Activated T-cell treated with anti-CD3 and anti-CD28 coated beads for 1 hour (primary cell): ENCODE measurements around the gene PKN1.

Experiments
- DNase-seq: peaks from one replicate; pipeline ENCODE4 v3.0.0-alpha.2; 2020; ENCODE audit warnings: low read depth

The PKN1 gene

DNA sequence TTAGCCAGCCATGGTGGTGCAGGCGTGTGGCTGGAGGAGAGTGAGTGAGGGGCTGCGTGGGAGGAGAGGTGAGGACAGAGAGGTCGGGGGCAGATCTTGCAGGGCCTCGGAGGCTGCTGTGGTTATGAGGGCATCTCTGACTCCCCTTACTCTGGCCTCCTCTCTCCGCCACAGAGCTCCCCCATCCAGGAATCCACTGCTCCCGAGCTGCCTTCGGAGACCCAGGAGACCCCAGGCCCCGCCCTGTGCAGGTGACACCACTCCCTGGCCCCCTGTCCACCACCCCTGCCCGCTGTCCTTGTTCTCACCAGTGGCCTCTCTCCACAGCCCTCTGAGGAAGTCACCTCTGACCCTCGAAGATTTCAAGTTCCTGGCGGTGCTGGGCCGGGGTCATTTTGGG, 34.3 kb downstream of the PKN1 start:
- no peak for DNase-seq

DNA sequence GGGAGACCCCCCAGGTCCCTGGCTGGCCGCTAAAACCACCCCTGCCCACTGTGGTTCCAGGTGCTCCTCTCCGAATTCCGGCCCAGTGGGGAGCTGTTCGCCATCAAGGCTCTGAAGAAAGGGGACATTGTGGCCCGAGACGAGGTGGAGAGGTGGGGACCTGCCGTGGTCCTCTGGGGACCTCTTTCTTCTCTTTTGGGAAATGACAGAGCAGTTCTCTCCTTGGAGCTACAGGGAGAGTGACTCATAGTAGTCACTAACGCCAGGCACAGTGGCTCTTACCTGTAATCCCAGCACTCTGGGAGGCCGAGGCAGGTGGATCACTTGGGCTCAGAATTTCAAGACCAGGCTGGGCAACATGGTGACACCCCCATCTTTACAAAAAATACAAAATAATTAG, 34.7 kb downstream of the PKN1 start:
- DNase-seq: no peak

DNA sequence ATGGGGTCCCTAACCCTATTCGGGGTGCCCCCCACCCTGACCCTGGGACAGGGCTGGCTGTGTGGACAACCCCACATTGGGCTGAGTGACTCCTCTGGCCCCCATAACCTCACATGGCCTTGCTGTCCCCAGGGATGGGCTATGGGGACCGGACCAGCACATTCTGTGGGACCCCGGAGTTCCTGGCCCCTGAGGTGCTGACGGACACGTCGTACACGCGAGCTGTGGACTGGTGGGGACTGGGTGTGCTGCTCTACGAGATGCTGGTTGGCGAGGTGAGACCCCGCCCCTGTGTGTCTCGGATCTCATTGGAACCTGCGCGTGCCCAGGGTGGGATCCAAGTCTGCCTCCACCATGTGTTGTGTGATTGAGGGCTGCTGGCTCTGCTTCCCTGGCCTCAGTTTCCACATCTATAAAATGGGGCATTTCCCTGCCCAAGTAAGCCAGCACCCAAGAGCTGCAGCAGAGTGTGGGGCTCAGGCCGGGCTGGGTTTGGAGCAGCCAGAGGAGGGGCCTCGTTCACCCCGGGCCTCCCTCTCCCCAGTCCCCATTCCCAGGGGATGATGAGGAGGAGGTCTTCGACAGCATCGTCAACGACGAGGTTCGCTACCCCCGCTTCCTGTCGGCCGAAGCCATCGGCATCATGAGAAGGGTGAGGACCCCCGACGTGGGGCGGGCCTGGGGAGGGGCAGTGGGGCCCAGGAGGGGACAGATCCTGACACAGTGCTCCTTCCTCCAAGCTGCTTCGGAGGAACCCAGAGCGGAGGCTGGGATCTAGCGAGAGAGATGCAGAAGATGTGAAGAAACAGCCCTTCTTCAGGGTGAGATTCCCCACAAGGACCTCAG, 37.1 kb downstream of the PKN1 start:
- no peak for DNase-seq

DNA sequence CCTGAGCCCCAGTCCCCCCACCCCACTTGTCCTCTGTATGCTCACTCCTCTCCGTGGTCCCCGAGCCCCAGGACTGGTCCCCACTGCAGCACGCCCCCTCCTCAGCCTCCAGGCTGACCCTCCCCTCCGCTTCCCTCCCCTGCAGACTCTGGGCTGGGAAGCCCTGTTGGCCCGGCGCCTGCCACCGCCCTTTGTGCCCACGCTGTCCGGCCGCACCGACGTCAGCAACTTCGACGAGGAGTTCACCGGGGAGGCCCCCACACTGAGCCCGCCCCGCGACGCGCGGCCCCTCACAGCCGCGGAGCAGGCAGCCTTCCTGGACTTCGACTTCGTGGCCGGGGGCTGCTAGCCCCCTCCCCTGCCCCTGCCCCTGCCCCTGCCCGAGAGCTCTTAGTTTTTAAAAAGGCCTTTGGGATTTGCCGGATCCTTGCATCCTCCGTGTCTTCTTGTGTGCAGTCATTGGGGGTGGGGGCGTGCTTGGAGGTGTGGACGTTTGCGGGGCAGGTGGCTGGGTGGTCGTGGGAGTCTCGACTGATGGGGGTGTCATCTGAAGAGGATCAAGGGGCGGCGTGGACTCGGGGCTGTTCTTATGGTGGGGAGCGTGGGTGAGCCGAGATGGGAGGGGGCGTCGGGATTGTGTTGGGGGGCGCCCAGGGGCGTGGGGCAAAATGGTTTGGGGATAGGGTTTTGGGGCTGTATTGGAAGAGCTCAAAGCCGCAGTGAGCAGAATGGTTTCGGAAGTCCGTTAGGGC, 38.5 kb downstream of the PKN1 start:
- DNase-seq: no peak

DNA sequence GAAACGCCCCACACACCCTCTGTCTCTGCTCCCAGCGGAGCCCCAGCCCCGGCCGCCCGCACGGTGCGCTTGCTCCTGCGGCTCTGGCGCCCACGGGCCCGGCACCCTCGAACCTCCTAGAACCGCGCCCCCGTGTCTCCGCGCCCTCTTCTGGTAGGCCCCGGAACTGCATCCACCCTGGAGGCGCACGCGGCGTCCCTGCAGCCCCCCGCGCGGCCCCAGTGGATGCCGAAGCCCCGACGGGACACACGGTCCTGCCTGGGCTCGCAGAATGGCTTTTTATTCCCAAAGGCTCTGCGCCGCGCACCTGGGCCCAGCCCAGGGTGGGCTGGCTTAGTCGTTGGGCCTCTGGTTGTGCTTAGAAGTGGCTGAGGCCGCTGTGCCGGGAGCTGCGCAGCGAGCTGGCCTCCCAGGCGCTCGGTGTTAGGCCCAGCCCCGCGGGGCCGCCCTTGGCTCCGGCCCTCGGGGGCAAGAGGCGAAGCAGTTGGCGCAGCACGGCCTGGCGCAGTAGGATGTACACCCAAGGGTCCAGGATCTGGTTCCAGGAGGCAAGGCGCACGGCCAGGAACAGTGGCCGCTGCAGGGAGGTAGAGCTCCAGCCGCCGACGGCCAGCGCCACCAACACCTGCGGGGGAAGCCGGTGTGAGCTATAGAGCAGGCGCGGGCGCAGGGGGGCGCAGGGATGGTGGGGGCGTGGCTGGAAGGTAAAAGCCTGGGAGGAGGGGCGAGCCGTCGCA, 39.3 kb downstream of the PKN1 start:
- peak; percentile 86 for DNase-seq

DNA sequence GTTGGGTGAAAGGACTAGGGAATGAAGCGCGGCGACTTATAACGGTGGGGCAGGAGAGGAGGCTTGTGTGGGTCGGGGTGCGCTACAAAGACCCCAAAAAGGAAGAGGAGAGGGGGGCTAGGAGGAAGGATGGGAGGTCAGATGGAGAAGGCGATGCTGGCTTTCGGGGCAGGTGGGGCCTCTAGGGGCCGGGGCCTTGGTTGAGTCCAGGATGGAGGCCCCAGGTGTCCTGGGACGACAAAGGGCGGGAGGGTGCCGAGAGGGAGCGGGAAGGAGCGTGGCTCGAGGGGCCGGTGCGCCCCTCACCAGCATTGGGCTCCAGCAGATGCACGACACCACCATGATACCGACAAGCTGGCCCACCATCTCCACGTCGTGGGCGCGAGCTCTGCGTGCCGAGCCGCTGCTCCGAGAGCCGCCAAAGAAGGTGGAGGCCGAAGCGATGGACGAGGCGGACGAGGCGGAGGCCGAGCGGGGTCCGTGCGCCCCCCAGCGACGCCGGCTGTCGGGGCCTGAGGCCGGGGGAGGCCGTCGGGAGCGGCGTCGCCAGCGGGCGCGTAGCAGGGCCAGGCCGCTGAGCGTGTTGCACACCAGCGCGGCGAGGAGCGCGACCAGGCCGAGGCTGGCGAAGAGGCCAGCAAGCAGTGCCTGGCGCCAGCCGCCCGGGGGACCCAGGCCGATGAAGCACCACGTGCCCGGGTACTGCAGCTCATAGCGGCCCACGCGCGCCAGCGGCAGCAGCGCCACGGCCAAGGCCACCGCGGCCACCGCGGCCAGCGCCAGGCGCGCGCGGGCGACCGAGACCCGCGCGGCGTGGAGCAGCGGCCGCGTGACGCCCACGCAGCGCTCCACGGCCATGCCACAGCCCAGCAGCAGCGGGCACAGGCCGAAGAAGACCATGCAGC, 40.2 kb downstream of the PKN1 start:
- DNase-seq: no peak

DNA sequence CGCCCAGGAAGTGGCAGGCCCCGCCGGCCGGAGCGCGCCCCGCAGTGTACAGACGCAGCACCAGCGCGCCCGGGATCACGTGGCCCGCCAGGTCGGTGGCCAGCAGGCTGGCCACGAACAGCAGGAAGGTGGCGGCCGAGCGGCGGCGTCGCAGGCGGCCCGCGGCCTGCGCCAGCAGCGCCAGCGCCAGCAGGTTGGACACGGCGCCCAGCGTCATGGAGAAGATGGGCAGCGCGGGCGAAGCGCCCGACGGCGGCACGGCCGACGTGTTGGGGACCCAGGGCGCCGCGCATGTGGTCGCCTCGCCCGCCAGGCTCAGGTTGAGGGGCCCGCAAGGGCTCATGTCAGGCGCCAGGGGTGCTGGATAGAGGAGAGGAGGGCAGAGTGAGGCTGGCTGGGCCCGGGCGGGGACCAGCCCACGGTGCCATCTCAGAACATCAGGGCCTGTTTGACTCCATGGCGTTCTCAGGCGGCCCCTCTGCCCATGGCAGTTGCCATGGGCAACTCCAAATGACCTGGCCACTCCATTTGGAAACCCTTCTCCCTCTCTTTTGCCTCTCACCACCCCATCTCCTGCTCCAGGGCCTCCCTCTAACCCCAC, 41.0 kb downstream of the PKN1 start:
- no peak for DNase-seq

DNA sequence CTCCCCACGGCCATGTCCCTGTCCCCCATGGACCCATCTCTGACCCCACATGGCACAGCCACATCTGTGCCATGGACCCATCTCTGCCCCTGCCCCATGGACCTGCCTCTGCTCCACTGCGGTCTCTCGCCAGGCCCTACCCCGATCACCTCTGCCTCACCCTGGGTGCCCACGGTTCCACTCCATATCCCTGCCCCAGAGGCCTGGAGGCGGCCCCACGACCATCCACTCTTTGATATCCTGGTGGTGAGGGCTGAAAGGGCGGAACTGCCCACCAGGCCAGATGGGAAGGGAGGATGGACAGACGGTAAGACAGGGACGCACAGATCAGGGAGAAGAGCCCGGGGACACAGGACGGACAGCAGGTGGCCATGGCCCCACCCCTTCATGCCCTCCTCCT, 41.7 kb downstream of the PKN1 start:
- DNase-seq: no peak

DNA sequence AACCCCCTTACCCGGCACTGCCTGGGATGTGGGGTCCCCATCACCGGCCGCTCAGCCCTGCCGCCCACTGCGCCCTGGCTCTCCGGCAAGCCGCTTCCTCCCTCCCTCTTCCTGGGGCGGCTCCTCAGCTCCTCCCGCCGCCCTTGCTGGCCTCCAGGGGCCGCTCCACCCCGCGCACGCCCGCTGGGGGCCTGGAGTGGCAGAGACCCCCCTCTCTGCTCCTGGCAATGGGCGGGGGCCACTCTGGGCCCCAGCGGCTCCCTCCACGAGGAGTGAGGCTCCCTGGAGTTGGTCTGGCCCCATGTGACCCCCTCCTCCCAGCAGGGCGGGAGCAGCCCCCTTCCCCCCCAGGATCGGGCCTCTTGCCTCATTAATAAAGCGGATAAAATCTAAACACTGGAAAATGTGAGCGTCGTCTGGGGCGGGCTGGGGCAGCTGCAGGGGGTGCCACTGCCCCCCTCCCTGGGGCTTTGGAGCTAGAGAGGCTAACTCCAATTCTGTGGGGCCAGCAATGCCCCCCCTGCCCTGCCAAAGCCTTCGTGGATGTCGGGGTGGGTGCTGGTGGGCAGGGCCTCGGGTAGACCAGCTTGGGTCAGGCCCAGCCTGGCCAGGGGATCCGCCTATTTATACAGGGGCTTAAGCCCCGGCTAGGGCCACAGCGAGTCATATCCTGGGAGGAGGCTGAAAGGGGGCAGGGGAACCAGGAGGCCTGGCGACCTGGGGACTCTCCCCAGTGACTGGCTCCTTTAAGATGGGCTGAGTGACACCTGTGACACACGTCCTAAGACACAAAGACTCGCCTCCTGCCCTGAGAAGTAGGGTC, 42.4 kb downstream of the PKN1 start, which contains the start of gene PTGER1:
Gene PTGER1, minus strand, starts transcription at position 104 of the 823 bp plus-strand sequence. CDS start 1,034 bp downstream, outside the sequence.
- no peak for DNase-seq

DNA sequence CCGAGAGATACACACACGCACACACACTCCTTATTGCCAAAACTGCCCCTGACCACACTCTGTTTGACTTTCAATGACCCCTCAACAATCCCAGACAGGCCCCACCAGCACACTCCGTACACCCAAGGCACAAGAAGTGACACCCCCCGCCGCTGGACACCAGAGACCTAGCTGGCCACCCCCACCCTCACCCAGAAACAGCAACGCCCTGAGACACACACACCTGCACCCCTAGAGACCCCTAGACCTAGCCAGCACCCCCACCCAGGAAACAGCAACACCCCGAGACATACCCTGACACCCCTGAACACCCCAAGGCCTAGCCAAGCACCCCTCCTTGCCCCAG, 43.2 kb downstream of the PKN1 start:
- DNase-seq: no peak

DNA sequence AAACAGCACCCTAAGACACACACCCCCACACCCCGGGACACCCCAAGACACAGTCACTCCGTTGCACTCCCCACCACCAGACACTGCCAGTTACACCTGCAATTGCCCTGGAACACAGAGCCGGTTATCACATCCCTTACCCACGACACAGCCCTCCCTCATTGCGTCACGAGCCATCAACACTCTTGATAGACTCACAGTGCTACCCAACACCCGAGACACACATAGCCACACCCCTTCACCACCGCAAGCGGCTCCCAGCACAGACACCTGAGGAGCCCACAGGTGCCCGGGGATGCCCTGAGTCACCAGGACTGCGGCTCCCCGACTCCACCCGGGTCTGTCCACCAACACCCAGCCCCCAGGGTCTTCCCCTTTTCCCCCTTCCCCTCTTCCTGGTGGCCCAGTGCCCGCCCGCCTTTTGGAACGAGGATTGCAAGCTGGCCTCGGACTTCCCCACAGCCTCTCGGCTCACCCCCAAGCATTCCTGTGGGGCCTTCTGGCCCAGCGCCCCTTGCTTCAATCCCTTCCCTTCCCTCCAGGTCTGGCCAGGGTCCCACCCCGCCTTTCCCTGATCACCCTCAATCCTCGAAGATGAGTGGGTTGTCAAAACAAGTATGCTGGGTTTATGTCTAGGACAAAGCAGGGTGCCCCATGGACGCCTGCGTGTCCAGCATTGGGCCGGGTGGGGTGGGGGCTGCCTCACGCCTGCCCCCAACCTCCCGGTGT, 43.7 kb downstream of the PKN1 start:
- no peak for DNase-seq

DNA sequence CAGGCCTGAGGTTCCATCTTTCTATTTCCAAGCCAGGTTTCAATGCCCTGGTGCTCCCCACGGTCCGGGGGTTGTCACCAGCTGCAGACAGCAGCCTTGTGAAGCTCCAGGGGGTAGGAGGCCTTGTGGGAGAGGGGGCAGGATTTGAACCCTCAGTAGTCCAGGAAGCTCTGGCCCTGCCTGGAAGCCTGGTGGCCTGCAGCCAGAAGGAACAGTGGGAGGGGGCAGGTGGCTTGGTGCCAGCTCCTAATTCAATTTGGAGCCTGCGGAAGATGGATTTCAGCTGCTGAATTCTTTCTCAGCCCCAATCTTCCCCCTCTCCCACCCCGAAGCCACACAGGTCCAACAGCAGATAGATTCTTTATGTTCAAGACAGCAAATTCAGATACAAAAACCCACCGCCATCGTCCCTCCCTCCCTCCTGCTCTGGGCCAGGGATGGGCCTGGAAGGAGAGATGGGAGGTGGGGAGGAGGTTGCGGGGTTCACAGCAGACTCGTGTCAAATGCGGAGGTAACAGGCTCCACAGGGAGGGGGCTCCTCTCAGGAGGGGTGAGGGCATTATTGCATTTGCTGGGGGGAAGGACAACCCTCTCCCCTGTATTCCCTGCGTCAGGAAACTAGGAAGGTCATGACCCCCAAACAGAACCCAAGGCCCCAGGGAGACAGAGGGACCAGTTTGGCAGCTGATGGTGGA, 44.5 kb downstream of the PKN1 start:
- no peak for DNase-seq

DNA sequence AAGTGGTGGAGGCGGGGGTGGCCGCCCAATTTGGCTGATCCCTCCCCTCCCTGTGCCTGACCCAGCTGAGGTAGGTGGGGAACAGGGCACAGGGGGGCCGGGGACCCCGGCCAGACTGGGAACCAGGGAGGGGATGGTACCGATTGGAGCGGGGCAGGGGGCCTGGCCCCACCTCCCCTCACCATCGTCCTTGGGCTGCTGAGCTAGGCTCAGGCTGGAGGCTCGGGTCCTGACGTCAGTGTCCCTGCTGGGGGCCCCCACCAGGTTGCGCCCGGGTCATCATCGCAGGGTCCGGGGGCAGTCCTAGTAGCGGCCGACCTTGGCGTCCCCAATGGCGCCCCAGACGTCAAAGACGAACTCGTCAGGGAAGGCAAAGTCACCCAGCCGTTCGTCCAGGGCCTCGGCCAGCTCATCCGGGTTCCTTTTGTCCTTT, 45.0 kb downstream of the PKN1 start:
- no peak for DNase-seq

DNA sequence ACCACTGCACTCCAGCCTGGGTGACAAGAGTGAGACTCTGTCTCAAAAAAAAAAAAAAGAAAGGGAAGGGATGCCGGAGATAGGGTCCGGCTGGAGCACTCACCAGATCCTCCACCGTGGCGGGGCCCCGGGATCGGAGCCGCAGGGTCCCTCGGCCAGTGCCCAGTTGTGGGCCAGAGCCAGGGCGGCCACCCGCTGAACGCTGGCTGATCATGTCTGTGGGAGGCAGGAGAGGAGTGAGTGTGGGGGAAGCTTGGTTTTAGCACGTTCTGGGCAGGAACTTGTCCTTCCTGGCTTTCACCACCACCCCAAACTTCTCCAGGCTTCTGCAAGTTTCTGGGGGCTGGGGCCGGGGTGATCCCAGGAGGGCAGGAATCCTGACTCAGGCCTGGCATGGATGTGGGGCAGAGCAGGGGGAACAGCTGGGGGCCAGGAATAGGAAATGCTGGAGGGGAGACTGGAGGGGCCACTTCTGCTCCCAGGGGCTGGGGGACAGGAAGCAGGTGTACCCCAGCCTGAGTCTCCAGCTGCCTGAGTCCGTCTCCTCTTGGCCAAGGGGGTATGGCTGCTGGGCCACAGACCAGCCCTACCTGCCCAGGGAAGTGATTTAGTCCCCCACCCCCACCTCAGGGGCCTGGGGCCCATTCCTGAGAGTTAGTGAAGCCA, 46.3 kb downstream of the PKN1 start:
- DNase-seq: no peak

DNA sequence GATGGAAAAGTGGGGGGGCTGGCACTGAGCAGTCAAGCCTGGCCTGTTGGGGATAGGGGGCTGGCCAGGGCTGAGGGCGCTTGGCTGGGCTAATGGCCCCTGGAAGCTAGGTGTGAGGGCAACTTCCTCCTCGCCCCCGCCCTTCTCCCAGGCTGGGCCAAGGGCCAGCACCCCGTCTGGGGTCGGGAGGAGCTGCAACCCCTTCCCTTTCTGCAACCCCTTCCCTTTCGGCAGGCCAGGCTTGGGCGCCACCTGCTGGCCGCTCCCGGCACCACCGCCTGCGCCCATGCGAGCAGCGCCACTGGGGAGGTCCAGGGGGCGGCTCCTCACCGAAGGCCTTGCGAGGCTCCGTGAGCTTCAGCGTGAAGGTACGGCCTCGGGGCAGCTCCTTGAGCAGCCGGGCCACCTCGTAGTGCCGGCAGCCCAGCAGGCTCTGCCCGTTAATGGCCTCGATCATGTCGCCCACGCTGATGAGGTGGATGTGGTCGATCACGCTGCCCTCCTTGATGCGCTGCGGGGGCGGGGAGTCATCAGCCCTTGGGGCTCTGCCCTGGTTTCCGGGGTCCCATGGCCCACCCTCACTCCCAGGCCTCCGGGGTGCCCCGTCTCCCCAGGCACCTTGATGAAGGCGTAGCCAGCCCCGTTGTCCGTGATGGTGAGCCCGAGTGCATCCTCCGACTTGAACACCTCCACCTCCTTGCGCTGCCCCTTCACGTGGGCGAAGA, 47.0 kb downstream of the PKN1 start:
- peak; percentile 62 for DNase-seq

DNA sequence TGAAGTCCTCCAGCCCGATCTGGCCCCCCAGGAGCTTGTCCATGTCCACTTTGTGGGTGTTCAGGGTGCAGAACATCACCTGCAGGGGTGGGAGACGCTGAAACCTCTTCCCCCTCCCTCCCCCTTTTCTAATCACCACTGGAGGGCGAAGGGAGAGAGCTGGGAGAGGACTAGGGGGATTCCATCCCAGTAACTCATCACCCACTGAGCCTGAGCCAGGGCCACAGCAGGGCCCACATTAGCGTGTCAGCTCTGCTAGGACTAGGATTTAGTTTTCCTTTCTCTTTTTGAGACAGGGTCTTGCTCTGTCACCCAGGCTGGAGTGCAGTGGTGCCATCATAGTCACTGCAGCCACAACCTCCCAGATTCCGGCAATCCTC, 47.6 kb downstream of the PKN1 start:
- DNase-seq: no peak

DNA sequence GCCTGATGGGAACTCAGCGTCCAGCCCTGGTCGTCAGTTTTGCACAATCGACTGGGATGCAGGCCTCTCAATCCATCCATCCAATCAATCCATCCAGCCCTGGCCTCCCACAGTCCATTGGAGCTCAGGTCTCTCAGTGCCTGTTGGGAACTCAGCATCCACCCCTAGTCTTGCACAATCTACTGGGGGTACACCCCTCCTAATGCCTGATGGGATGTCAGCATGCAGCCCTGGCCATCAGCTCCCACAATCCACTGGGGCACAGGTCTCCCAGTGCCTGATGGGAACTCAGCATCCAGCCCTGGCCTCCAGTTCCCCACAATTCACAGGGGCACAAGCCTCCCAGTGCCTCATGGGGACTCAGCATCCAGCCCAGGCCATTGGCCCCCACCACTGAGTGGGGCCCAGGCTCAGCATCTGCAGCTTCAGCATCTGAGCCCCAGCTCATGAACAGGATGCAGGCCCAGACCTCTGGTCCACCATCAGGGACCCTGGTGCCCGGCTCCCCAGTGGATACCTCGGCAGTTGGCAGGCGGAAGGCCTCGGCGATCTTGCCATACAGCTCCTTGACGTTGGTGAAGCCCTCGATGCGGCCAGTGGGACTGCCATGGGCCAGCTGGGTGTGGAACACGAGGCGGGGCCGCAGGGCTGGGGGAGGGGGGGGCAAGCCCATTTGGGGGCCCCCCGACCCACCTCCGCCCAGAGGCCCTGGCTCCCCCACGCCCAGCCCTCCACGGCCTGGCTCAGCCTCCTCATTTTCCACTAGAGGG, 49.3 kb downstream of the PKN1 start:
- DNase-seq: no peak
